WERI-Rb-1 (cell line): Measurements from ENCODE around the gene ABCF2.

Experiments used
- DNase-seq: peaks from one replicate; pipeline ENCODE4 v3.0.0-alpha.2; 2020
- H3K27ac ChIP-seq: fragments of 250-450 bp; sonication (Bioruptor Pico); 2 replicates; pipeline ENCODE4 v1.5.1; 2020; ENCODE audit warnings: mild to moderate bottlenecking, moderate library complexity
- H3K27me3 ChIP-seq: fragments of 250-450 bp; sonication (Bioruptor Pico); 2 replicates; pipeline ENCODE4 v1.5.1; 2021; ENCODE audit warnings: mild to moderate bottlenecking, low read depth, moderate library complexity; ENCODE audit not compliant: insufficient read depth, severe bottlenecking
- H3K36me3 ChIP-seq: fragments of 250-450 bp; sonication (Bioruptor Pico); 2 replicates; pipeline ENCODE4 v1.5.1; 2020; ENCODE audit warnings: mild to moderate bottlenecking, moderate library complexity
- H3K4me3 ChIP-seq: 2 replicates; pipeline ENCODE4 v1.5.1; 2011; ENCODE audit warnings: low read depth, mild to moderate bottlenecking, control low read depth, low read length
- H3K9me3 ChIP-seq: fragments of 250-450 bp; sonication (Bioruptor Pico); 2 replicates; pipeline ENCODE4 v1.5.1; 2021; ENCODE audit warnings: mild to moderate bottlenecking, moderate library complexity; ENCODE audit not compliant: severe bottlenecking
- CTCF ChIP-seq: IDR thresholded peaks from 2 replicates; pipeline ENCODE4 v1.5.1; 2011; ENCODE audit warnings: low read depth, mild to moderate bottlenecking, control low read depth, inconsistent platforms, low read length

Gene ABCF2

GRCh38 chr7:151261529-151261928 lies 34.5 kb upstream of the ABCF2 start:
- no peak for TF ChIP-seq CTCF
- Histone ChIP-seq H3K27me3 (no peaks in the 10 kb centered on the region), H3K36me3 (no peaks in the 10 kb centered on the region), H3K4me3 (no peak overlapping the region), H3K9me3 (no peaks in the 10 kb centered on the region), H3K27ac (no peak overlapping the region)
- no peak for DNase-seq

GRCh38 chr7:151260883-151261282 lies 33.9 kb upstream of the ABCF2 start:
- H3K27me3 ChIP-seq, result no peaks in the 10 kb centered on the region
- TF ChIP-seq CTCF, result no peak

GRCh38 chr7:151260471-151260870 lies 33.5 kb upstream of the ABCF2 start:
- H3K4me3 ChIP-seq, result no peak overlapping the region
- no peak for TF ChIP-seq CTCF
- H3K27me3 ChIP-seq, result no peaks in the 10 kb centered on the region
- DNase-seq, result no peak
- no peaks in the 10 kb centered on the region for H3K9me3 ChIP-seq
- no peak overlapping the region for H3K27ac ChIP-seq
- no peaks in the 10 kb centered on the region for H3K36me3 ChIP-seq

More at GRCh38 chr7:151260883-151261282, 33.9 kb upstream of the ABCF2 start:
- H3K36me3 ChIP-seq, result no peaks in the 10 kb centered on the region
- DNase-seq, result no peak
- no peak overlapping the region for H3K27ac ChIP-seq
- no peak overlapping the region for H3K4me3 ChIP-seq
- H3K9me3 ChIP-seq, result no peaks in the 10 kb centered on the region

GRCh38 chr7:151257990-151258389 lies 31.0 kb upstream of the ABCF2 start:
- H3K9me3 ChIP-seq, result no peaks in the 10 kb centered on the region
- TF ChIP-seq CTCF, result no peak
- no peak overlapping the region for H3K4me3 ChIP-seq
- no peaks in the 10 kb centered on the region for H3K27me3 ChIP-seq
- H3K36me3 ChIP-seq, result no peaks in the 10 kb centered on the region
- H3K27ac ChIP-seq, result no peak overlapping the region
- DNase-seq, result no peak

- DNase-seq, result no peak
- H3K27ac ChIP-seq, result no peak overlapping the region
- no peaks in the 10 kb centered on the region for H3K9me3 ChIP-seq
- no peak for TF ChIP-seq CTCF
- H3K27me3 ChIP-seq, result no peaks in the 10 kb centered on the region
- H3K36me3 ChIP-seq, result no peaks in the 10 kb centered on the region
- H3K4me3 ChIP-seq, result no peak overlapping the region
Observed at GRCh38 chr7:151256410-151257045, 29.5 kb upstream of the ABCF2 start.

- Histone ChIP-seq H3K9me3 (no peaks in the 10 kb centered on the region), H3K4me3 (no peak overlapping the region), H3K27ac (no peak overlapping the region), H3K36me3 (no peaks in the 10 kb centered on the region), H3K27me3 (no peaks in the 10 kb centered on the region)
- no peak for DNase-seq
- TF ChIP-seq CTCF, result no peak
Observed at GRCh38 chr7:151255390-151255789, 28.4 kb upstream of the ABCF2 start.
